ENCODE data around the gene FOXO3.
"Not testable (repeated sequence)": the region's sequence is repeated elsewhere in the genome, so short reads cannot be mapped to it uniquely, and the experiment has no call there.

FOXO3 gene

GRCh38 chr6:108556250-108556649 lies 4.5 kb upstream of the FOXO3 start:
- Histone ChIP-seq H3K36me3 (ENCODE audit: control insufficient read depth, insufficient read depth, low read length) (no peaks in the 10 kb centered on the region), H3K27ac (ENCODE audit: insufficient read depth, low read depth, low read length, poor library complexity, severe bottlenecking) (no peak overlapping the region), H3K4me3 (ENCODE audit: insufficient read depth, low read depth, low read length) (no peak overlapping the region), H3K27me3 (ENCODE audit: control insufficient read depth, insufficient read depth, low read length, poor library complexity, severe bottlenecking) (peaks cover 23% of the 10 kb centered on the region), H3K4me1 (ENCODE audit: control insufficient read depth, insufficient read depth, low read length) (peaks cover 9% of the 10 kb centered on the region), H3K9me3 (ENCODE audit: control insufficient read depth, low read length) (no peaks in the 10 kb centered on the region)
- WGBS, 2 experiments = 94 to 96% methylated on average over 5 of the region's 5 CpGs

- H3K4me1 ChIP-seq (ENCODE audit: control insufficient read depth, insufficient read depth, low read length) = peaks cover 9% of the 10 kb centered on the region
- H3K4me3 ChIP-seq (ENCODE audit: insufficient read depth, low read depth, low read length) = peak overlapping the region; percentile 87
- H3K27ac ChIP-seq (ENCODE audit: insufficient read depth, low read depth, low read length, poor library complexity, severe bottlenecking) = peak overlapping the region; percentile 99
- H3K36me3 ChIP-seq (ENCODE audit: control insufficient read depth, insufficient read depth, low read length) = no peaks in the 10 kb centered on the region
- WGBS, 2 experiments = 50 to 58% methylated on average over 16 of the region's 16 CpGs
- peaks cover 30% of the 10 kb centered on the region for H3K27me3 ChIP-seq (ENCODE audit: control insufficient read depth, insufficient read depth, low read length, poor library complexity, severe bottlenecking)
- H3K9me3 ChIP-seq (ENCODE audit: control insufficient read depth, low read length) = no peaks in the 10 kb centered on the region
Measured at GRCh38 chr6:108556866-108557493, 3.7 kb upstream of the FOXO3 start.

DNA sequence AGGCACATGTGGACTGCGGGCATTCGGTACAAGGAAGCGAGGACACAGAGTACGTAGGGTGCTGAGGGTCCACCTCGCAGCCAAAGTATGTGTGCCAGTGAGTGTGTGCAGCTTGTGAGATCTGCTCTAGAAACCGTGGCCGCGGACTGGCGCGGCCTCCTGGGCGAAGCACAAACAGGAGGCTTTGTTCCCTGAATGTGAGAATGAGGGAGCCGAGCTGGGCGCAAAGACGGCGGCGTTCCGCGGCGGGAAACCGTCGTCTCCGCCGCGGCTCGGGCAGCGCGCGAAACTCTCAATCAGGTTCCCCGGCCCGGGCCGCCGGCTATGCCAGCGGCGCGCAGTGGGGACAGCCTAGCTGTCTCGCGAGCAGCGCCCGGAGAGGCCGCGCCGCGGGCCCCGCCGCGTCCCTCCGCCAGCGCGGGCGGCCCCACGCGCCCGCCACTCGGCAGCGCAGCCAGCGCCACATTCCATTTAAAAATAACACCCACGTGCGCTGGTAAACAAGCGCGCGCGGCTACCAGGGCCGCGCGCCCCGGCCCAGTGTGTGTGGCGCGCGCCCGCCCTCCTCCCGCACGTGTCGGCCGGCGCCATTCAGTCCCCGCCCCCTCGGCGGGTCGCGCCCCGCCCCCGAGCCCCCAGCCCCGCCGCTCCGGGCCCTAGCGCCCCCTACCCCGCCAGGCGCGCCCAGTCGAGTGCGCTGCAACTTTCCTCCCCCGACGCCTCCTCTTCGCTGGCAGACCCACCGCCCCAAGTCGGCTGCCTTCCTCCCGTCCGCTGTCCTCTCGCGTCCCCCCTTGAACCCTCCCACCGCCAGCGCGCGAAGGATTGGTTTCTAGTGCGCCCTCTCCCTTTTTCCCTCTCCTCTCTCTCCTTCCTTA lies 3.0 kb upstream of the FOXO3 start:
- no peaks in the 10 kb centered on the region for H3K36me3 ChIP-seq (ENCODE audit: control insufficient read depth, insufficient read depth, low read length)
- 1% methylated on average over 104 to 105 of the region's 105 CpGs for WGBS, 2 experiments
- no peaks in the 10 kb centered on the region for H3K9me3 ChIP-seq (ENCODE audit: control insufficient read depth, low read length)
- H3K4me1 ChIP-seq (ENCODE audit: control insufficient read depth, insufficient read depth, low read length) = peaks cover 9% of the 10 kb centered on the region
- peaks cover 37% of the 10 kb centered on the region for H3K27me3 ChIP-seq (ENCODE audit: control insufficient read depth, insufficient read depth, low read length, poor library complexity, severe bottlenecking)
- peak overlapping the region; percentile 99 for H3K27ac ChIP-seq (ENCODE audit: insufficient read depth, low read depth, low read length, poor library complexity, severe bottlenecking)
- H3K4me3 ChIP-seq (ENCODE audit: insufficient read depth, low read depth, low read length) = peak overlapping the region; percentile 87

- 0% methylated on average over 55 to 58 of the region's 58 CpGs for WGBS, 2 experiments
- Histone ChIP-seq H3K9me3 (ENCODE audit: control insufficient read depth, low read length) (no peaks in the 10 kb centered on the region), H3K4me3 (ENCODE audit: insufficient read depth, low read depth, low read length) (peak overlapping the region; percentile 87), H3K4me1 (ENCODE audit: control insufficient read depth, insufficient read depth, low read length) (peaks cover 9% of the 10 kb centered on the region), H3K27ac (ENCODE audit: insufficient read depth, low read depth, low read length, poor library complexity, severe bottlenecking) (peak overlapping the region; percentile 99), H3K27me3 (ENCODE audit: control insufficient read depth, insufficient read depth, low read length, poor library complexity, severe bottlenecking) (peaks cover 45% of the 10 kb centered on the region), H3K36me3 (ENCODE audit: control insufficient read depth, insufficient read depth, low read length) (no peaks in the 10 kb centered on the region)
Measured at GRCh38 chr6:108558372-108559096, 2.2 kb upstream of the FOXO3 start.

DNA sequence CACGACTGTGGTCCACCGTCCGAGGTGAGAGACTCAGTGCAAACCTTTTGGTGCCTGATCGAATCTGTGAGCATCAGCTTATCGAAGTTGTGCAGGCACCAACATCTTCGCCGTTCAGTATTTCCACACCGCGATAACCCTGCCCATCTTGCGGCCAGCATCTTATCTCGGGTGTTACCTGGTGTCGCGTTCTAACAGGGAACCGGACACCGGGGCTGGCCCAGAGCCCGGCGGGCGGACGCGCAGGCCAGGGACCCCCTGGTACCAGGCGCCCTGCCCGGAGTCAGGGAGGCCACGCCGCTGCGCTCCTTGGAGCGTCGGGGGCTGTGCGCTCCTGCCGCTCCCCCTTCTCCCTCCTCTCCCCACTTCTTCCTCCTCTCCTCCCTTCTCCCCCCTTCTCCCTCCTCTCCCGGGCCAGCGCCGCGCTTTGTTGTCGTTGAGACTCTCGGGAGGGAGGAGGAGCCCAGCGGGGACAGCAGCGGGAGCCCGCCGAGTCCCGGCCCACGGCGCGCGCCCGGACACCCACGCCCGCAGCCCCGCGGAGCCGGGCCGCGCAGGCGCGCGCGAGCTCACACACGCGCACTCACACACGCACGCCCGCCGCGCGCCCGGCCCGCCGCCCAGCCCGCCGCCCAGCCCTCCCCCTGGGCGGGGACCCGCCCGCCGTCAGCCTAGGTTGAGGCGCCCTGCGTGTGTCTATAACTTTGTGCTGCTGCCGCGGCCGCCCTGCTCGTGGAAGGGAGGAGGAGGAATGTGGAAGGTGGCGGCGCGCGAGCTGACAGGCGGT lies 1.4 kb upstream of the FOXO3 start:
- Histone ChIP-seq H3K27ac (ENCODE audit: insufficient read depth, low read depth, low read length, poor library complexity, severe bottlenecking) (peak overlapping the region; percentile 60), H3K27me3 (ENCODE audit: control insufficient read depth, insufficient read depth, low read length, poor library complexity, severe bottlenecking) (peaks cover 53% of the 10 kb centered on the region), H3K36me3 (ENCODE audit: control insufficient read depth, insufficient read depth, low read length) (no peaks in the 10 kb centered on the region), H3K9me3 (ENCODE audit: control insufficient read depth, low read length) (no peaks in the 10 kb centered on the region), H3K4me1 (ENCODE audit: control insufficient read depth, insufficient read depth, low read length) (peaks cover 9% of the 10 kb centered on the region), H3K4me3 (ENCODE audit: insufficient read depth, low read depth, low read length) (peak overlapping the region; percentile 87)
- WGBS, 2 experiments = 0% methylated on average over 84 of the region's 84 CpGs

DNA sequence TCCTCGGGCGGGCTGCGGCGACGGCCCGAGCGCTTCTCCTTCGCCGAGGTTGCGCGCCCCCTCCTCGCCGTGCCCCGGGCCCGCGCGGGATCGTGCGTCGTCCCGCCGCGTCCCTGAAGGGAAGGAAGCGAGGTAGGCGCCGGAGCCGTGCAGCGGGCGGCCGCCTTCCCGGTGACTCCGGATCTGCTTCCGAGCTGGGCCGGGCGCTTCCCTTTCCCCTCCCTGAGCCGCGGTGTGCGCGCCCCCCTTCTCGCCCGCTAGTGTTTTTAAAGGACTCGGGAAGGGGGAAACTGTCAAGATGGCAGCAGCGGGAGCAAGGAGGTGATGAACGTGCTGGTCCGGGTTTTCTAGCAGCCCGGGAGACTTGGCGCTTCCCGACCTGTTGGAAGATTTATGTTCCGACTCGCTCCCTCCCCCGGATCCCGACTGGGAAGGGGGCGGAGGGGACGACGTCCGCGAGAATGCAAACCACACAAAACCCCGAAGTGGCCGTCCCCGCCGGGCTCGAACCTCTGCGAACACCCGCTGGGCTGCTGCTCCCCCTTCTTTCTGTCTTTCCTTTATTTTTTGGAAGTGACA lies 744 bp upstream of the FOXO3 start:
- Histone ChIP-seq H3K27ac (ENCODE audit: insufficient read depth, low read depth, low read length, poor library complexity, severe bottlenecking) (peak overlapping the region; percentile 83), H3K4me3 (ENCODE audit: insufficient read depth, low read depth, low read length) (peak overlapping the region; percentile 87), H3K36me3 (ENCODE audit: control insufficient read depth, insufficient read depth, low read length) (no peaks in the 10 kb centered on the region), H3K4me1 (ENCODE audit: control insufficient read depth, insufficient read depth, low read length) (peaks cover 9% of the 10 kb centered on the region), H3K9me3 (ENCODE audit: control insufficient read depth, low read length) (no peaks in the 10 kb centered on the region), H3K27me3 (ENCODE audit: control insufficient read depth, insufficient read depth, low read length, poor library complexity, severe bottlenecking) (peaks cover 59% of the 10 kb centered on the region)
- 0 to 1% methylated on average over 64 of the region's 64 CpGs for WGBS, 2 experiments

- peaks cover 53% of the 10 kb centered on the region for H3K27me3 ChIP-seq (ENCODE audit: control insufficient read depth, insufficient read depth, low read length, poor library complexity, severe bottlenecking)
- H3K4me1 ChIP-seq (ENCODE audit: control insufficient read depth, insufficient read depth, low read length); H3K36me3 ChIP-seq (ENCODE audit: control insufficient read depth, insufficient read depth, low read length); H3K27ac ChIP-seq (ENCODE audit: insufficient read depth, low read depth, low read length, poor library complexity, severe bottlenecking); H3K9me3 ChIP-seq (ENCODE audit: control insufficient read depth, low read length): not testable (repeated sequence)
- WGBS, 2 experiments = 0 to 1% methylated on average over 17 to 20 of the region's 40 CpGs
- H3K4me3 ChIP-seq (ENCODE audit: insufficient read depth, low read depth, low read length) = peak overlapping the region; percentile 87
Measured at GRCh38 chr6:108561309-108561647, 561 bp downstream of the FOXO3 start.

- peaks cover 47% of the 10 kb centered on the region for H3K27me3 ChIP-seq (ENCODE audit: control insufficient read depth, insufficient read depth, low read length, poor library complexity, severe bottlenecking)
- peaks cover 6% of the 10 kb centered on the region for H3K4me1 ChIP-seq (ENCODE audit: control insufficient read depth, insufficient read depth, low read length)
- H3K27ac ChIP-seq (ENCODE audit: insufficient read depth, low read depth, low read length, poor library complexity, severe bottlenecking) = no peak overlapping the region
- H3K4me3 ChIP-seq (ENCODE audit: insufficient read depth, low read depth, low read length) = peak overlapping the region; percentile 87
- 1% methylated on average over 46 of the region's 46 CpGs for WGBS, 2 experiments
- no peaks in the 10 kb centered on the region for H3K9me3 ChIP-seq (ENCODE audit: control insufficient read depth, low read length)
- H3K36me3 ChIP-seq (ENCODE audit: control insufficient read depth, insufficient read depth, low read length) = peaks cover under 1% of the 10 kb centered on the region
Measured at GRCh38 chr6:108561742-108562502, 1.2 kb downstream of the FOXO3 start.

DNA sequence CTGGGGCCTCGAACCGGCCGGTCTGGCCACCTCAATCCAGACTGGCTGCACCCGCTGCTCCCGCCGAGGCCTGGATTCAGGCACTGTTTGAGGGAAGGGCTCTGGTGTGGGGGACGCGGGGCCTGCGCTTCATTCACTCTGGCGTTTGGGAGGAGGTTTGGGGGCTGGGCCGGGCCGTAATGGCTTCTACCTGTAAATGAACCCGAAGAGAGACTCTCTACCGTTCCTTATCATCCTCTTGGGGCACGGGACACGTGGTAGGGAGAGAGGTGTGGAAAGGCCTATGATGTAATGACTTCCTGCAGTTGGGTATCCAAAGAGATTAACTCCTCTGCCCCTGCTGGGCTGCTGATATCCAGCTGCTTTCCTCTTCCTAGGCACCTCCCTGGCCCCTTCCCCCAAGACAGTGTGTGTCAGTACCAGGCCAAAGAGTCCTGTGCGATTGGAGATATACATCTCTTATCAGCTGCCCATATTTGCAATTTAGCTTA lies 1.8 kb downstream of the FOXO3 start:
- H3K4me3 ChIP-seq (ENCODE audit: insufficient read depth, low read depth, low read length) = peak overlapping the region; percentile 87
- peak overlapping the region; percentile 26 for H3K27ac ChIP-seq (ENCODE audit: insufficient read depth, low read depth, low read length, poor library complexity, severe bottlenecking)
- 1% methylated on average over 16 to 17 of the region's 17 CpGs for WGBS, 2 experiments
- peaks cover 6% of the 10 kb centered on the region for H3K36me3 ChIP-seq (ENCODE audit: control insufficient read depth, insufficient read depth, low read length)
- peaks cover 43% of the 10 kb centered on the region for H3K27me3 ChIP-seq (ENCODE audit: control insufficient read depth, insufficient read depth, low read length, poor library complexity, severe bottlenecking)
- H3K4me1 ChIP-seq (ENCODE audit: control insufficient read depth, insufficient read depth, low read length) = no peaks in the 10 kb centered on the region
- no peaks in the 10 kb centered on the region for H3K9me3 ChIP-seq (ENCODE audit: control insufficient read depth, low read length)
